ENCODE results near the gene ADAP1. TPM values are rescaled to one million over a fixed set of nuclear protein-coding genes. Genes with fewer than 3 reads are reported as not detected.
A peak's percentile ranks its signal among the peaks of the same experiment; 100 is the strongest.
"Not testable (repeated sequence)": the region's sequence is repeated elsewhere in the genome, so short reads cannot be mapped to it uniquely, and the experiment has no call there.

ADAP1 gene
- total and polyA plus RNA-seq, 2 donors, result 6.2 to 9.4 TPM

DNA sequence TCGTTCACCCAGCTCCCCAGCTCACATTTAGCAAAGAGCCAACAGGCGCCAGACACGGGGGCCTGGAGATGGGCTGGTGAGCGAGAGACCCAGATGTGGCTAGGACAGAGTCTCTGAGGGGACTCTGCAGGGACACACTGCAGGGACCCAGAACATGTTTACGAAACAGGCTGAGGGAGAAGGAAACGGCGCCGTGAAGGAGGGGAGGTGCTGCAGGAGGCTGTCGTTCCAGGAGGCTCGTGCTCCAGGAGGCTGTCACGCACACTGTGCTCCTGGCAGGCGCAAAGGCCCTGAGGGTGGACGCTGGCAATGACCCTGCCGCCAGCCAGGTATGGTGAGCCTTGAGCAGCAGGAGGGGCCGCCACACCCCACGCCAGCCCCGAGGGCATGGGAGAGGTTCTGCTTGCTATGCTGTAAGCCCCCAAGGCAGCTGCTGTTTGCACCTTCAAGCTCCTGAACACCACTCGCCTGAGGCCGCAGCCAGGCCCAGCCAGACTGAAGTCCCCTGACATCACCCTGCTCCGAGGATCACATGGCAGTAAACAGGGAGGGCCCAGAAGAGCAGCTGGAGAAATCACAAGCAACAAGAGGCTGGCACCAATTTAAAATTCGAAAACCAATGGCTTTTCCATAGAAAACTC is 27.3 kb downstream of the ADAP1 start:
- peaks cover 0 to 11% of the 10 kb centered on the region in 2 donors for H3K27me3 ChIP-seq (ENCODE audit: control insufficient read depth in 2 of 2, insufficient read depth in 1 of 2, low read length in 1 of 2)
- H3K9me3 ChIP-seq (ENCODE audit: control insufficient read depth in 2 of 2, insufficient read depth in 1 of 2, low read length in 1 of 2), result no peaks in the 10 kb centered on the region
- no peak overlapping the region for H3K27ac ChIP-seq (ENCODE audit: low read depth in 1 of 2, low read length in 1 of 2)
- no peak overlapping the region for H3K4me3 ChIP-seq (ENCODE audit: low read length in 2 of 2)
- WGBS, result 93% methylated on average over 21 of the region's 21 CpGs
- no peaks in the 10 kb centered on the region for H3K36me3 ChIP-seq (ENCODE audit: control insufficient read depth in 2 of 2, insufficient read depth in 2 of 2, low read length in 1 of 2)
- no peak for DNase-seq (ENCODE audit: low read depth in 6 of 9, low spot score in 9 of 9)
- peaks cover 20 to 29% of the 10 kb centered on the region in 2 donors for H3K4me1 ChIP-seq (ENCODE audit: control insufficient read depth in 2 of 2, insufficient read depth in 2 of 2, low read length in 2 of 2)

DNA sequence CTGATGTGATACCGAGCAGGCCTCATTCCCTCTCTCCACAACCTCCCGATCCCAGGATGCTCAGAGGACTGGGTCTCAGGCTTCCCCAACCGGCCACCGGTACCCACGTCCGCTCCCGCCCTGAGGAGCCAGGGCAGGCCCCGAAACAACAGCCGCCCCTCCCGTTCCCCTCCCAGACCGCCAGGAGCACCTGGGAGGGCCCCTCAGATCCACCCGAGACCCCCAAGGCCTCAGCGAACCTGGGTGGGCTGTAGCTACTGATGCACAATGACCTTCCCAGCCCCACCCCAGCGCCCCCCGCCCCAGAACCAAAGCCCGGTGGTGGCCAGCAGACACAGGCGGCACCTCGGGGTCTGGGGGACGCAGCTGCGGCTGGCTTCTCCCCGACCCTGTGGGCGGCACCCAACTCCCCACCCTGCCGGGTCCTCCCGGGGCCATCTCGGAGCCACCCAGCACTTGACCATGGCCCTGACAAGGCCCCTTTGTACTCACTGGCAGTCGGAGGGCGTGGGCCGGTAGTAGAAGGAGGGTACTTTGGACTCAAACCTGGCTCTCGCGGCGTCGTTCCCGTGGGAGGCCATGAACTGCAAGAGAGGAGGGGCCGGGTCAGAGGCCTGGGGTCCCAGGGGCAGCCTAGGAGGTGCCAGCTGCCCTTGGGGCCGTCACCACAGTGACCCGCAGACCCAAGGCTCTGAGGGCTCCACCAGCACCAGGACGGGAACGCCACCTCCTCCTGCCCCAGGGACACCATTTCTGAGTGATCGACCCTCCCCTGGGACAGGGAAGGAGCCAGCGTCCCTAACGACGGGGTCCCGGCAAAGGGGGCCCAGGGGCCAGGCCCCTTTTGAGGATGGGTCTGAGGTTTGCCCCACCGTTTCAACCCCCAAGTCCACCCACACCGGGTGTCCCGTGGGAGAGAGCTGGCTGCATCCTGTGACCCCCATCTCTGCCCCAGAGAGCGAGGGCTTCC is 28.1 kb downstream of the ADAP1 start:
- Histone ChIP-seq H3K27ac (ENCODE audit: low read depth in 1 of 2, low read length in 1 of 2) (no peak overlapping the region), H3K9me3 (ENCODE audit: control insufficient read depth in 2 of 2, insufficient read depth in 1 of 2, low read length in 1 of 2) (peaks cover 0 to under 1% of the 10 kb centered on the region in 2 donors), H3K4me3 (ENCODE audit: low read length in 2 of 2) (no peak overlapping the region), H3K36me3 (ENCODE audit: control insufficient read depth in 2 of 2, insufficient read depth in 2 of 2, low read length in 1 of 2) (no peaks in the 10 kb centered on the region), H3K4me1 (ENCODE audit: control insufficient read depth in 2 of 2, insufficient read depth in 2 of 2, low read length in 2 of 2) (peaks cover 26 to 37% of the 10 kb centered on the region in 2 donors), H3K27me3 (ENCODE audit: control insufficient read depth in 2 of 2, insufficient read depth in 1 of 2, low read length in 1 of 2) (peaks cover 0 to 11% of the 10 kb centered on the region in 2 donors)
- WGBS, result 93% methylated on average over 47 of the region's 47 CpGs
- DNase-seq (ENCODE audit: low read depth in 6 of 9, low spot score in 9 of 9), result no peak

DNA sequence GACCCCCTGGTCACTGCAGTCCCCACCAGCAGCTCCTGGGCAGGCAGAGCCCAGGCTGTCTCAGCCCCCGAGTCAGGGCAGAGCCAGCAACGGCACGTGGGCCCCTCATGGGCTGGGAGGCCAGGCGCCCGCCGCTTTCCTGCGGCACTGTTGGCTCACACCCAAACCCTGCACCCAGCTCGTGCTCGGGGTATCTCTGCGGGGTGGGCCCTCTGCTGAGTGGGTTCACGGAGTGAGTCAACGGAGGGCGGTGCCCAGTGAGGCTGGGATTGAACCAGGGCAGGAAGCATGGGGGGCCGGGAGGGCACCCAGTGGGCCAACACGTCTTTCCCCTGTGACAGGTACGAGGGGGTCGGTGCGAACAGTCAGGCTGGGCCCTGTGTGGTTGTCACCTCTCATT is 28.9 kb downstream of the ADAP1 start:
- no peaks in the 10 kb centered on the region for H3K36me3 ChIP-seq (ENCODE audit: control insufficient read depth in 2 of 2, insufficient read depth in 2 of 2, low read length in 1 of 2)
- no peak overlapping the region for H3K4me3 ChIP-seq (ENCODE audit: low read length in 2 of 2)
- WGBS, result 36% methylated on average over 18 of the region's 18 CpGs
- H3K9me3 ChIP-seq (ENCODE audit: control insufficient read depth in 2 of 2, insufficient read depth in 1 of 2, low read length in 1 of 2), result peaks cover 0 to 6% of the 10 kb centered on the region in 2 donors
- peaks cover 0 to 11% of the 10 kb centered on the region in 2 donors for H3K27me3 ChIP-seq (ENCODE audit: control insufficient read depth in 2 of 2, insufficient read depth in 1 of 2, low read length in 1 of 2)
- H3K27ac ChIP-seq (ENCODE audit: low read depth in 1 of 2, low read length in 1 of 2), result peak overlapping the region in 1 of 2 donors; percentile 33
- peaks cover 26 to 44% of the 10 kb centered on the region in 2 donors for H3K4me1 ChIP-seq (ENCODE audit: control insufficient read depth in 2 of 2, insufficient read depth in 2 of 2, low read length in 2 of 2)
- no peak for DNase-seq (ENCODE audit: low read depth in 6 of 9, low spot score in 9 of 9)

DNA sequence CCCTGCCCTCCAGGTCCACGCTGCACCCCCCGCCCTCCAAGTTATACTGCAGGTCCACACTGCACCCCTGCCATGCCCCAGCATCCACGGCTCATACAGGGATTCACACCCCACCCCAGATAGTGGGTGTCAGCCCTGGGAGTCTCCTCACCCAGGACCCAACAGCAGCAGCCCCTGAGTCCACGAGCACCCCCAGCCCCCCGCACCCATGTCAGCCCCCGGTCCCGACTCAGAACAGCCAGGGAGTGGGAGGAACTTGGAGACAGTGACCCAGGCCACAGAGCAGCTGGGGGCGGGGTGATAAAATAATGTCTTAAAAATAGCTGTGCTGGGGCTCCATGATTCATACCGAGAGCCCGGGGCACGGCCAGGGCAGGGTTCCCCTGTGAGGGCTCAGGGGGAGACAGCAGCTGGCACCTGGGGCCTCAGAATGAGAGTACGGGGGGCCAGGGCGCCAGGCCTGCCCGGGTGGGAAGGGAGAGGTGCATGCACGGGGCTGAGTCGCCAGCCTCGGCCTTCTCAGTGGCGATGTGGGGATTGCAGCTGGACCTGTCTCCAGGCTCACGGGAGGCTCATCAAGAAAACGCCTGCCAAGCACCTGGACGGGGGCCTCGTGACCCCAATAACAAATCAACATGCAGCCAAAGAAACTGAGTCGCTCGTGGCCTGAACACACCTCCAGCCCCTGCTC is 29.8 kb downstream of the ADAP1 start:
- no peaks in the 10 kb centered on the region for H3K36me3 ChIP-seq (ENCODE audit: control insufficient read depth in 2 of 2, insufficient read depth in 2 of 2, low read length in 1 of 2)
- no peak overlapping the region for H3K27ac ChIP-seq (ENCODE audit: low read depth in 1 of 2, low read length in 1 of 2)
- no peak overlapping the region for H3K4me3 ChIP-seq (ENCODE audit: low read length in 2 of 2)
- H3K27me3 ChIP-seq (ENCODE audit: control insufficient read depth in 2 of 2, insufficient read depth in 1 of 2, low read length in 1 of 2), result peaks cover 0 to 11% of the 10 kb centered on the region in 2 donors
- peaks cover 0 to 6% of the 10 kb centered on the region in 2 donors for H3K9me3 ChIP-seq (ENCODE audit: control insufficient read depth in 2 of 2, insufficient read depth in 1 of 2, low read length in 1 of 2)
- peak in 1 of 9 donors; percentile 30 for DNase-seq (ENCODE audit: low read depth in 6 of 9, low spot score in 9 of 9)
- peaks cover 26 to 44% of the 10 kb centered on the region in 2 donors for H3K4me1 ChIP-seq (ENCODE audit: control insufficient read depth in 2 of 2, insufficient read depth in 2 of 2, low read length in 2 of 2)
- 54% methylated on average over 24 of the region's 24 CpGs for WGBS

DNA sequence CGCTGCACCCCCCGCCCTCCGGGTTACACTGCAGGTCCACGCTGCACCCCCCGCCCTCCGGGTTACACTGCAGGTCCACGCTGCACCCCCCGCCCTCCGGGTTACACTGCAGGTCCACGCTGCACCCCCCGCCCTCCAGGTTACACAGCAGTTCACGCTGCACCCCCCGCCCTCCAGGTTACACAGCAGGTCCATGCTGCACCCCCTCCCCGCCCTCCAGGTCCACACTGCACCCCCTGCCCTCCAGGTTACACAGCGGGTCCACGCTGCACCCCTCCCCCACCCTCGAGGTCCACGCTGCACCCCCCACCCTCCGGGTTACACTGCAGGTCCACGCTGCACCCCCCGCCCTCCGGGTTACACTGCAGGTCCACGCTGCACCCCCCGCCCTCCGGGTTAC is 30.4 kb downstream of the ADAP1 start:
- not testable (repeated sequence) for DNase-seq (ENCODE audit: low read depth in 6 of 9, low spot score in 9 of 9); H3K9me3 ChIP-seq (ENCODE audit: control insufficient read depth in 2 of 2, insufficient read depth in 1 of 2, low read length in 1 of 2); H3K27me3 ChIP-seq (ENCODE audit: control insufficient read depth in 2 of 2, insufficient read depth in 1 of 2, low read length in 1 of 2); H3K4me3 ChIP-seq (ENCODE audit: low read length in 2 of 2); H3K36me3 ChIP-seq (ENCODE audit: control insufficient read depth in 2 of 2, insufficient read depth in 2 of 2, low read length in 1 of 2); H3K27ac ChIP-seq (ENCODE audit: low read depth in 1 of 2, low read length in 1 of 2)
- WGBS, result 76% methylated on average over 24 of the region's 25 CpGs
- H3K4me1 ChIP-seq (ENCODE audit: control insufficient read depth in 2 of 2, insufficient read depth in 2 of 2, low read length in 2 of 2), result peaks cover 26 to 44% of the 10 kb centered on the region in 2 donors

DNA sequence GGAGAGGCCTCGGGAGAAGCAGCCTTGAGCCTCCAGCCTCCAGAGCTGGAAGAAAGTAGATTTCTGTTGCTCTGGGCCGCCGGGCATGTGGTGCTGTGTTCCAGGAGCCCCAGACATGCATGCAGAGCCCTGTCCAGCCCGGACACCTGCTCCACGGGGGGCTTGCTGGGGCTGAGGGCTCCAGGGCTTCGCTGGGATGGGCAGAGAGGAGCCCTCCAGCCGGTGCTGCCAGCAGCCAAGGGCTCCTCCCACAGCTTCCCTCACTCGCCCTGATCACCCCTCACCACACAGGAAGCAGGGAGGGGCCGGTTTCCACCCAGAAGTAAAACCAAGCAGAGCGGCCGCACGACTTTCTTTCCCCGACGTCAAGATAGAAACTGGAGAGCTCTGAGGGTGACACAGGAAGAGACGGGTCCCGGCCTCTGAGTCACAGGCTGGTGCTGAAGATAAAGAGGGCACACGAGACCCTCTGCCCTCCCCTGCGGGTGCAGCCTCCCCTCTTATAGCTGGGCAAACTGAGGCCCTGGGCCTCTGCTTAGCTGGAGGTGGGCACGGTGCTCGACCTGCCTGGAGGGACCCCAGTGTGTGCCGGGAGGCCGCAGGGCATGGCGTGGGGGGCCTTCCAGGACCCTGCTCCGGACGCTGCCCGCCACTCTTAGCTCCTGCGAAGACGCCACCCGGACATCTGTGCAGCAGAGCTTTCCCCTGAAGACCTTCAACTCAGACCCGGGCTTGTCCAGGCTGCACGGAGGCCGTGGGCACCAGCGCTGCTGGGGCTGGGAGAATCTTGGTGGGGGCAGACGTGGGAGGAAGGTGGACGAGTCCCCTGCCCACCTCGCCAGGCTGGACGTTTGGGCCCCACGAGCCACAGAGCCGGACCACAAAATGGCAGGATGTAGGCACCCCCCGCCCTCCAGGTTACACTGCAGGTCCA is 31.1 kb downstream of the ADAP1 start:
- H3K4me3 ChIP-seq (ENCODE audit: low read length in 2 of 2), result peak overlapping the region; percentile 39 to 44
- peak; percentile 68 to 96 (median 82) for DNase-seq (ENCODE audit: low read depth in 6 of 9, low spot score in 9 of 9)
- H3K36me3 ChIP-seq (ENCODE audit: control insufficient read depth in 2 of 2, insufficient read depth in 2 of 2, low read length in 1 of 2), result no peaks in the 10 kb centered on the region
- peak overlapping the region; percentile 88 to 94 for H3K27ac ChIP-seq (ENCODE audit: low read depth in 1 of 2, low read length in 1 of 2)
- peaks cover 0 to 6% of the 10 kb centered on the region in 2 donors for H3K9me3 ChIP-seq (ENCODE audit: control insufficient read depth in 2 of 2, insufficient read depth in 1 of 2, low read length in 1 of 2)
- H3K27me3 ChIP-seq (ENCODE audit: control insufficient read depth in 2 of 2, insufficient read depth in 1 of 2, low read length in 1 of 2), result peaks cover 0 to 4% of the 10 kb centered on the region in 2 donors
- H3K4me1 ChIP-seq (ENCODE audit: control insufficient read depth in 2 of 2, insufficient read depth in 2 of 2, low read length in 2 of 2), result peaks cover 26 to 40% of the 10 kb centered on the region in 2 donors
- 38% methylated on average over 40 of the region's 40 CpGs for WGBS

DNA sequence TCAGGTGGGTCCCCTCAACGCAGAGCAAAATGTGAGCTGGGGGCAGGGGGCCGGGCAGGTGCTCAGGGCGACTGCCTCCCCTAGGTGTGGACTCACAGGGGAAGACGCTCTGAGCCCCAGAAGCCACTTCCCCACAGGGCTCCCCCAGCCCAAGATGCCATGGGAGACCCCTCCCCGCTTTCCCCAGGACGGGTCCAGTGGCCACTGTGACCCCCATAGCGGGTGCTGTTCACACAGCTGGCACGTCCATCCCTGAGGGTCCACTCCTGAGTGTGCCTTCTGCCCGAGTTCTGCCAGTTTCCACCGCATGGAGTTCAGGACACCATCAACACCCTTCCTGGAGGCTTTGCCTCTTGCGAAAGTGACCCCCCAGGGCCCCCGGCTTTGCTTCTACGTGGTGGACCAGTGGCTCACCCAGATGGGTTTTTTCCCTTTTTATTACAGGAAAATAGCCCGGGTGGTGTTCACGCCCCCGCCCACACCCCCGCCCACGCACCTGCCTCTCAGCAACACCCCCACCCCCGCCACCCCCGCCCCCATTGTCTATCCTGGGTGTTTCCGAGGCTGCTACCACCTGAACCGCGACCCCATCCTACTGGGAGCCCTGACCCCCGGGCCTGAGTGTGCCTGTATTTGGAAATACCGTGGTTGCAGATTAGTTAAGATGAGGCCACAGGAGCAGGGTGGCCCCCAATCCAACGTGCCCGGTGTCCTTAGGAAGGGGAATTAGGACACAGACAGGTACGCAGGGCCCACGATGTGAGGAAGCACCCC is 32.0 kb downstream of the ADAP1 start:
- no peaks in the 10 kb centered on the region for H3K36me3 ChIP-seq (ENCODE audit: control insufficient read depth in 2 of 2, insufficient read depth in 2 of 2, low read length in 1 of 2)
- peak overlapping the region; percentile 39 to 44 for H3K4me3 ChIP-seq (ENCODE audit: low read length in 2 of 2)
- H3K27ac ChIP-seq (ENCODE audit: low read depth in 1 of 2, low read length in 1 of 2), result peak overlapping the region; percentile 88 to 94
- H3K9me3 ChIP-seq (ENCODE audit: control insufficient read depth in 2 of 2, insufficient read depth in 1 of 2, low read length in 1 of 2), result peaks cover 0 to 6% of the 10 kb centered on the region in 2 donors
- no peak for DNase-seq (ENCODE audit: low read depth in 6 of 9, low spot score in 9 of 9)
- 51% methylated on average over 29 of the region's 29 CpGs for WGBS
- H3K27me3 ChIP-seq (ENCODE audit: control insufficient read depth in 2 of 2, insufficient read depth in 1 of 2, low read length in 1 of 2), result no peaks in the 10 kb centered on the region
- H3K4me1 ChIP-seq (ENCODE audit: control insufficient read depth in 2 of 2, insufficient read depth in 2 of 2, low read length in 2 of 2), result peaks cover 26 to 39% of the 10 kb centered on the region in 2 donors

Data from thymus (tissue), 11 donors.